ENCODE measurements around the gene THAP2. TPM values are rescaled to one million over a fixed set of nuclear protein-coding genes. Genes with fewer than 3 reads are reported as not detected.

The THAP2 gene
- total and polyA plus RNA-seq, 2 experiments from 2014 or later = 4.7 to 16.5 TPM

- Mint-ChIP-seq H3K4me3 (no peak overlapping the region), H3K27me3 (ENCODE audit: insufficient read depth, low read depth, poor library complexity) (peaks cover 2% of the 10 kb centered on the region), H3K9me3 (no peaks in the 10 kb centered on the region), H3K4me1 (peaks cover 4% of the 10 kb centered on the region), H3K27ac (no peak overlapping the region), H3K36me3 (ENCODE audit: low read depth) (no peaks in the 10 kb centered on the region)
- DNase-seq (ENCODE audit: low spot score) (no peak), ATAC-seq (no peak)
- Histone ChIP-seq H4K20me1 (replicated peaks; ENCODE audit: insufficient read depth) (no peaks in the 10 kb centered on the region), H3K27ac (ENCODE audit: low read depth) (no peak overlapping the region), H2AFZ (peak overlapping the region; percentile 56; the same call in 1 of the 2 replicates), H3K4me1 (ENCODE audit: insufficient read depth) (no peaks in the 10 kb centered on the region), H3K79me2 (replicated peaks; ENCODE audit: insufficient read depth) (no peaks in the 10 kb centered on the region), H3K36me3 (ENCODE audit: insufficient read depth) (no peaks in the 10 kb centered on the region), H3F3A (replicated peaks; ENCODE audit: low read depth) (no peaks in the 10 kb centered on the region), H3K4me3 (no peak overlapping the region), H3K9me2 (ENCODE audit: insufficient read depth) (peaks cover 5% of the 10 kb centered on the region; the same call in 1 of the 2 replicates), H3K27me3 (ENCODE audit: insufficient read depth) (no peaks in the 10 kb centered on the region), H3K4me2 (no peak overlapping the region)
- TF ChIP-seq ZNF462 (CRISPR knock-in tag; IDR thresholded peaks at IDR 0.05) (no peak), CREB1 (CRISPR knock-in tag; IDR thresholded peaks at IDR 0.05; ENCODE audit: low read depth) (no peak), STAT1 (IDR thresholded peaks at IDR 0.05; ENCODE audit: unreplicated experiment) (no peak), POLR2AphosphoS5 (IDR thresholded peaks at IDR 0.05; ENCODE audit: low read depth) (no peak), ZNF331 (CRISPR knock-in tag; IDR thresholded peaks at IDR 0.05; ENCODE audit: low read depth) (no peak), EZH2 (IDR thresholded peaks at IDR 0.05; ENCODE audit: low read depth, unreplicated experiment) (no peak), EZH2phosphoT487 (IDR thresholded peaks at IDR 0.05; ENCODE audit: unreplicated experiment) (no peak)
These were observed 63.9 kb downstream of the THAP2 start for GRCh38 chr12:71727958-71728357.

Small RNA genes within 50 kb of the gene (small RNA-seq; reads per million reads assigned to genes)
- not detected for gene RF00560 (ENCODE audit: low replicate concordance)

Other genes starting within 250 kb of the THAP2 start
- gene LGR5, start 224.5 kb upstream of the THAP2 start, total RNA-seq (2014; rRNA removed; shearing (Covaris generic)) = 0.17 and 0.66 TPM in 2 replicates
- gene LGR5, start 224.5 kb upstream of the THAP2 start, polyA plus RNA-seq (2016; fragmentation: Nextera tagmentation; extraction: Ambion mirVana) = 0.09 and 0.26 TPM in 2 replicates
- gene ZFC3H1, start 453 bp upstream of the THAP2 start, total RNA-seq (2014; rRNA removed; shearing (Covaris generic)) = 30.3 and 45.9 TPM in 2 replicates
- 31.1 and 46.2 TPM in 2 replicates for gene ZFC3H1, start 453 bp upstream of the THAP2 start, polyA plus RNA-seq (2016; fragmentation: Nextera tagmentation; extraction: Ambion mirVana)
- gene TMEM19, start 21.8 kb downstream of the THAP2 start, total RNA-seq (2014; rRNA removed; shearing (Covaris generic)) = 14.1 and 21.0 TPM in 2 replicates
- 6.5 and 7.9 TPM in 2 replicates for gene TMEM19, start 21.8 kb downstream of the THAP2 start, polyA plus RNA-seq (2016; fragmentation: Nextera tagmentation; extraction: Ambion mirVana)
- gene RAB21, start 90.6 kb downstream of the THAP2 start, total RNA-seq (2014; rRNA removed; shearing (Covaris generic)) = 9.9 and 27.2 TPM in 2 replicates
- 9.8 and 12.2 TPM in 2 replicates for gene RAB21, start 90.6 kb downstream of the THAP2 start, polyA plus RNA-seq (2016; fragmentation: Nextera tagmentation; extraction: Ambion mirVana)
- gene TBC1D15, start 175.5 kb downstream of the THAP2 start, total RNA-seq (2014; rRNA removed; shearing (Covaris generic)) = 34.1 and 35.9 TPM in 2 replicates
- 19.9 and 27.0 TPM in 2 replicates for gene TBC1D15, start 175.5 kb downstream of the THAP2 start, polyA plus RNA-seq (2016; fragmentation: Nextera tagmentation; extraction: Ambion mirVana)

Data from GM23338 (cell line).